ENCODE measurements around the gene CLGN. TPM values are rescaled to one million over a fixed set of nuclear protein-coding genes. Genes with fewer than 3 reads are reported as not detected.

The CLGN gene
- total and polyA plus RNA-seq, 2 of the 13 experiments (the other 11 are each of a cell fraction or from before 2014, with no cell fraction given), result 7.2 to 17.0 TPM

DNA sequence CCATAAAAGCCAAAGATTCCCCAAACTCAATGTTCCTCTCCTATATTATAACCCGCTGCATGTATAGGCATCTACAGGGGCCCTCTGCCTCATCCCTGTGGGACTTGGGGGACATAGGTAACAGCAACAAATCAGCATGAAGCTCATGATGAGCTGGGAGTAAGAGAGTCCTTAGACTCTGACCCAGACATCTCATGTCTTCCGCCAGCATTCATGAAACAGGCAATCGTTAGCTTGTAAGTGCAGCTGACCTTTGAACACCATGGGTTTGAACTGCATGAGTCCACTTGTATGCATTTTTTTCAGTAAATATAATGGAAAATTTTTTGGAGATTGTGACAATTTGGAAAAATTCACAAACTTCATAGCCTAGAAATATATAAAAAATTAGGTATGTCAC is 64.4 kb downstream of the CLGN start (continued):
- TF ChIP-seq, protein P1, sequence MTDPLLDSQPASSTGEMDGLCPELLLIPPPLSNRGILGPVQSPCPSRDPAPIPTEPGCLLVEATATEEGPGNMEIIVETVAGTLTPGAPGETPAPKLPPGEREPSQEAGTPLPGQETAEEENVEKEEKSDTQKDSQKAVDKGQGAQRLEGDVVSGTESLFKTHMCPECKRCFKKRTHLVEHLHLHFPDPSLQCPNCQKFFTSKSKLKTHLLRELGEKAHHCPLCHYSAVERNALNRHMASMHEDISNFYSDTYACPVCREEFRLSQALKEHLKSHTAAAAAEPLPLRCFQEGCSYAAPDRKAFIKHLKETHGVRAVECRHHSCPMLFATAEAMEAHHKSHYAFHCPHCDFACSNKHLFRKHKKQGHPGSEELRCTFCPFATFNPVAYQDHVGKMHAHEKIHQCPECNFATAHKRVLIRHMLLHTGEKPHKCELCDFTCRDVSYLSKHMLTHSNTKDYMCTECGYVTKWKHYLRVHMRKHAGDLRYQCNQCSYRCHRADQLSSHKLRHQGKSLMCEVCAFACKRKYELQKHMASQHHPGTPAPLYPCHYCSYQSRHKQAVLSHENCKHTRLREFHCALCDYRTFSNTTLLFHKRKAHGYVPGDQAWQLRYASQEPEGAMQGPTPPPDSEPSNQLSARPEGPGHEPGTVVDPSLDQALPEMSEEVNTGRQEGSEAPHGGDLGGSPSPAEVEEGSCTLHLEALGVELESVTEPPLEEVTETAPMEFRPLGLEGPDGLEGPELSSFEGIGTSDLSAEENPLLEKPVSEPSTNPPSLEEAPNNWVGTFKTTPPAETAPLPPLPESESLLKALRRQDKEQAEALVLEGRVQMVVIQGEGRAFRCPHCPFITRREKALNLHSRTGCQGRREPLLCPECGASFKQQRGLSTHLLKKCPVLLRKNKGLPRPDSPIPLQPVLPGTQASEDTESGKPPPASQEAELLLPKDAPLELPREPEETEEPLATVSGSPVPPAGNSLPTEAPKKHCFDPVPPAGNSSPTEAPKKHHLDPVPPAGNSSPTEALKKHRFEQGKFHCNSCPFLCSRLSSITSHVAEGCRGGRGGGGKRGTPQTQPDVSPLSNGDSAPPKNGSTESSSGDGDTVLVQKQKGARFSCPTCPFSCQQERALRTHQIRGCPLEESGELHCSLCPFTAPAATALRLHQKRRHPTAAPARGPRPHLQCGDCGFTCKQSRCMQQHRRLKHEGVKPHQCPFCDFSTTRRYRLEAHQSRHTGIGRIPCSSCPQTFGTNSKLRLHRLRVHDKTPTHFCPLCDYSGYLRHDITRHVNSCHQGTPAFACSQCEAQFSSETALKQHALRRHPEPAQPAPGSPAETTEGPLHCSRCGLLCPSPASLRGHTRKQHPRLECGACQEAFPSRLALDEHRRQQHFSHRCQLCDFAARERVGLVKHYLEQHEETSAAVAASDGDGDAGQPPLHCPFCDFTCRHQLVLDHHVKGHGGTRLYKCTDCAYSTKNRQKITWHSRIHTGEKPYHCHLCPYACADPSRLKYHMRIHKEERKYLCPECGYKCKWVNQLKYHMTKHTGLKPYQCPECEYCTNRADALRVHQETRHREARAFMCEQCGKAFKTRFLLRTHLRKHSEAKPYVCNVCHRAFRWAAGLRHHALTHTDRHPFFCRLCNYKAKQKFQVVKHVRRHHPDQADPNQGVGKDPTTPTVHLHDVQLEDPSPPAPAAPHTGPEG (CRISPR knock-in tag; IDR thresholded peaks at IDR 0.05), result no peak
- TF ChIP-seq KAT8 (CRISPR knock-in tag; IDR thresholded peaks at IDR 0.05) (peak; percentile 17; the same call in 1 of the 2 replicates), ZBTB20 (CRISPR knock-in tag; IDR thresholded peaks at IDR 0.05; ENCODE audit: borderline replicate concordance, low read depth) (no peak), TCF12 (IDR thresholded peaks at IDR 0.05) (no peak), TCF12 (CRISPR knock-in tag; IDR thresholded peaks at IDR 0.05) (no peak), GLI4 (CRISPR knock-in tag; IDR thresholded peaks at IDR 0.05; ENCODE audit: borderline replicate concordance) (no peak), ZNF678 (CRISPR knock-in tag; IDR thresholded peaks at IDR 0.05) (no peak)
- TF ChIP-seq, protein P2, sequence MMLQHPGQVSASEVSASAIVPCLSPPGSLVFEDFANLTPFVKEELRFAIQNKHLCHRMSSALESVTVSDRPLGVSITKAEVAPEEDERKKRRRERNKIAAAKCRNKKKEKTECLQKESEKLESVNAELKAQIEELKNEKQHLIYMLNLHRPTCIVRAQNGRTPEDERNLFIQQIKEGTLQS (CRISPR knock-in tag; IDR thresholded peaks at IDR 0.05), result no peak
- TF ChIP-seq, protein P3, sequence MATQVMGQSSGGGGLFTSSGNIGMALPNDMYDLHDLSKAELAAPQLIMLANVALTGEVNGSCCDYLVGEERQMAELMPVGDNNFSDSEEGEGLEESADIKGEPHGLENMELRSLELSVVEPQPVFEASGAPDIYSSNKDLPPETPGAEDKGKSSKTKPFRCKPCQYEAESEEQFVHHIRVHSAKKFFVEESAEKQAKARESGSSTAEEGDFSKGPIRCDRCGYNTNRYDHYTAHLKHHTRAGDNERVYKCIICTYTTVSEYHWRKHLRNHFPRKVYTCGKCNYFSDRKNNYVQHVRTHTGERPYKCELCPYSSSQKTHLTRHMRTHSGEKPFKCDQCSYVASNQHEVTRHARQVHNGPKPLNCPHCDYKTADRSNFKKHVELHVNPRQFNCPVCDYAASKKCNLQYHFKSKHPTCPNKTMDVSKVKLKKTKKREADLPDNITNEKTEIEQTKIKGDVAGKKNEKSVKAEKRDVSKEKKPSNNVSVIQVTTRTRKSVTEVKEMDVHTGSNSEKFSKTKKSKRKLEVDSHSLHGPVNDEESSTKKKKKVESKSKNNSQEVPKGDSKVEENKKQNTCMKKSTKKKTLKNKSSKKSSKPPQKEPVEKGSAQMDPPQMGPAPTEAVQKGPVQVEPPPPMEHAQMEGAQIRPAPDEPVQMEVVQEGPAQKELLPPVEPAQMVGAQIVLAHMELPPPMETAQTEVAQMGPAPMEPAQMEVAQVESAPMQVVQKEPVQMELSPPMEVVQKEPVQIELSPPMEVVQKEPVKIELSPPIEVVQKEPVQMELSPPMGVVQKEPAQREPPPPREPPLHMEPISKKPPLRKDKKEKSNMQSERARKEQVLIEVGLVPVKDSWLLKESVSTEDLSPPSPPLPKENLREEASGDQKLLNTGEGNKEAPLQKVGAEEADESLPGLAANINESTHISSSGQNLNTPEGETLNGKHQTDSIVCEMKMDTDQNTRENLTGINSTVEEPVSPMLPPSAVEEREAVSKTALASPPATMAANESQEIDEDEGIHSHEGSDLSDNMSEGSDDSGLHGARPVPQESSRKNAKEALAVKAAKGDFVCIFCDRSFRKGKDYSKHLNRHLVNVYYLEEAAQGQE (IDR thresholded peaks at IDR 0.05; ENCODE audit: borderline replicate concordance in 1 of 2, low read depth in 1 of 2, low read length in 2 of 2), result no peak
